Measurements from ENCODE around the gene NEU3.
"Not testable (repeated sequence)": the region's sequence is repeated elsewhere in the genome, so short reads cannot be mapped to it uniquely, and the experiment has no call there.

The NEU3 gene

DNA sequence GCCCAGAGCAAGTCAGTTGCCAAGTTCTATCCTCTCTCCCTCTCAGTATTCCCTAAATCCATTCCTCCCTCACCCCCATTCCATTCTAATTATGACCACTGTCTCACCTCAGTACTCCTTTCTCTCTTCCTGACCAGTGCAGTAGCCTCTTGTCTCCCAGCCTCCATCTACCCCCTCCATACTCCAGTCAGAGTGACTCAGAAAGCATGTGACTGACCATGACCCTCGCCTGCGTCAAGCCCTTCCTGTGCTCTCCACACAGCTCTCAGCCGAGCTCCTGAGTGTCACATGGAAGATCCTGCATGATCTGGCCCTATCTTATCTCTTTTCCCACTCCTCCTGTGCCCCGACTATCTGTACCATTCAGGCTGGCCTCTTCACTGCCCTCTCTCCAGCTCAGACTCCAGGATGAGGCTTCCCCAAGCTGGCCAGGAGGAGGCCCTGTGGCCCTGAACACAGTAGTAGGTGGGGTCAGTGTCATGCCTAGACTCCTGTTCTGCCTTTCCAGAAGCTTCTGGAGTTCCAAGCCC is 42.6 kb downstream of the NEU3 start:
- DNase-seq, result no peak

DNA sequence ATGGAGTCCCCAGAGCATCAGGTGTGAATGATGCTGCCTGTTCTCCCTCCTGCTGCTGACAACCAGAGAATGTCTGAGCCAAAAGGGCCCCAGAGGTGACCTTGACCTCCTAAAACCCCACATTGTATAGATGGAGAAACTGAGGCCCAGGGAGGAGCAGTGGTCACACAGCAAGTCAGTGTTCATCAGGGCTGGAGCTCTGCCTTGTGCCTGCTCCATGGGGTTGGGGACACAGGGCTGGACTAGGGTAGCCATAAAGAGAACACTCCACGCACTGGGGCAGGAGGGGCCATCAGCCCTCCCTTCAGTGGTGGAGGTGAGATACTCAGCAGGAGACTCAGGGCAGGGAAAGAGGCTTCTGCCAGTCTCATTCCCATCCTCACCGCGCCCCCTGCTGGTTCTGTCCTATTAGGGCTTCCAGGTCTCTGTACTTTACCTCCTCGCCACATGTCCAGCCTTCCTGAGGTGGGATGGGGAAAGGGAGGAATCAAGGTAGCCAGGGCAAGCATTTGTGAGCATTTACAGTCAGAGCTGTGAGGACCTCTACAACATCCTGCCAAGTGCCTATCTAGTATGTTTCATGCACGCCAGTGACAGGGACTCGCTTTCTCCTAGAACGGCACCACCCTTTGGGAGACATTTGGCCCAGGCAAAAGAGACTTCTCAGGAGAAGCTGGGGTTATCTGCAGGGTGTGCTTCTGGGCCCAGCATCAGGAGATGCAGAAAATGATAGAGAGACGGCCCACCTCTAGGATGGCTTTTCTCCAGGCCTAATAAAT is 43.2 kb downstream of the NEU3 start:
- DNase-seq, result peak; percentile 54 to 92

DNA sequence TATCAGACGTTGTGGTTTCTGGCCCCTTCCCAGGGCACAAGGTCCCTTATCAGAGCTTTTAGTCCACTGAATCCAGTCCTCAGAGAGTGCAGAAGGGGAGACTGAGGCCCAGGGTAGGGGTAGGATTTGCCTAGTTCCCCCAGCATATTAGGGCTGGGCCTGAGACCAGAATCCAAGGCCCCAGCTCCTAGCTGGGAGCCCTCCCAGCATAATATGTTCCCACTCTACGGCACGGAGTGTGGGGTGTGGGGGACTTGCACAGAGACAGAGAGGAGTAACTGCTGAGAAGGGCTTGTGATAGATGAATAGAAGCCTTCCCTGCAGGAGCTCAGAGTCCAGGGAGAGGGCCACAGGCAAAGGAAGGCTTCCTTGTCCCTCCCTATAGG is 43.8 kb downstream of the NEU3 start:
- DNase-seq, result no peak

DNA sequence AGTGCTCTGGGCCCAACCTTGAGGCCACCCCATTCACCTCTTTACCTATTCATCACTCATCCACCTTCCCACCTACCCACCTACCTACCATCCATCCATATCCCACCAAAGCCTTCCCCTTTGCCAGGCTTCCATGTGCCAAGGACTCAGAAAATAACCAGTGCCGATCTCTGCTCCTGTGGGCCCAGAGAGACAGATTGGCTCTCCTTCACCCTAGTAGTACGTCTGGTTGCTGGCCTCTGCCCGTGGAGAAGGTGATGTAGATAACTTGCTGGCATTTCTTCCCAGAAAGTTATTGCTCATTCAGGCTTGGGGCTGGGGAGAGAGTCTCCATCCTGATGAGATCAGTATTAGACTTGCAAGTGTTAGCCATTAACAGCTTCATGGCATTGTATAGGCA is 45.2 kb downstream of the NEU3 start:
- DNase-seq, result no peak

DNA sequence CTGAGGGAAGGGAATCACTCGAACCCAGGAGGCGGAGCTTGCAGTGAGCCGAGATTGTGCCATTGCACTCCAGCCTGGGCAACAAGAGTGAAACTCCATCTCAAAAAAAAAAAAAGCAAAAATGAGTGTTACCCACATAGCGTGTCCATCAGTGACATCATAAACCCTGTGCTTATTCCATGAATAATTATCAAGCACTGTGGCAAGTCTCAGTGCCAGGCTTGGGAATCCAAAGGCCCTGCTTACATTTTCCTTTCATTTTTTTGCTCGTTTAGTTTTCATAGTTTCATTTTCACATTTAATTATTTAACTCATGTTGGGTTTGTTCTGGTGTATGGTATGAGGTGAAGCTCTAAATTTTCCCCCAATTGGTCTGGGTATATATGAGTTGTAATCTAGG is 46.5 kb downstream of the NEU3 start:
- no peak for DNase-seq

DNA sequence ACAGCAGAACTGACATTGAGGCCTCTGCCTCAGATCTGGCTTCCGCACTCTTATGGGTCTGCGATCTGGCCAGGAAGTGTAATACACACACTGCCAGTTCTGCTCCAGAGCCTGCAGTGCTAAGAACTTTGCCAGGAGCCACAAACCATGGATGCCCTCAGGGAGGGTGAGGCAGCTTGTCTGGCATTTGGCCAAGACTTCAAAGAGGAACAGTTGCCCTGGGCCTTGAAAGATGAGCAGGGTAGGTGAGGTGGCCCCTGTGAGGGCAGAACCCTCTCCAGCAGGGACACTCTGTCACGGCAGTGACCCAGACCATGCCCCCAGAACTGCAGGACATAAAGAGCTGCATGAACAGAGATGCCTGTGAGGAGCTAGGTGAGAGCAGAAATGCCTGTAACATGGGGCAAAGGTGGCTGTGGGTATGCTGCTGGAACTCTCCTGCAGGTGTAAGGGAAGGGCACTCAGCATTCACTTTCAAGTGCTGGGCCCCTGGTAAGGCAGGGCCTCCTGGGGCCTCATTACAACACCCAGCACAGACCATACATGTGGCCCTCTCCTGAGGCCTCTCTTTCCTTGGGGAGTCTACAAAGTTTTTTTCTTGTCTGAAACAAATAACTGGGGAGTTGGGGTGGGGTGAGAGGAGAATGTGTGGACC is 47.3 kb downstream of the NEU3 start:
- DNase-seq, result no peak

DNA sequence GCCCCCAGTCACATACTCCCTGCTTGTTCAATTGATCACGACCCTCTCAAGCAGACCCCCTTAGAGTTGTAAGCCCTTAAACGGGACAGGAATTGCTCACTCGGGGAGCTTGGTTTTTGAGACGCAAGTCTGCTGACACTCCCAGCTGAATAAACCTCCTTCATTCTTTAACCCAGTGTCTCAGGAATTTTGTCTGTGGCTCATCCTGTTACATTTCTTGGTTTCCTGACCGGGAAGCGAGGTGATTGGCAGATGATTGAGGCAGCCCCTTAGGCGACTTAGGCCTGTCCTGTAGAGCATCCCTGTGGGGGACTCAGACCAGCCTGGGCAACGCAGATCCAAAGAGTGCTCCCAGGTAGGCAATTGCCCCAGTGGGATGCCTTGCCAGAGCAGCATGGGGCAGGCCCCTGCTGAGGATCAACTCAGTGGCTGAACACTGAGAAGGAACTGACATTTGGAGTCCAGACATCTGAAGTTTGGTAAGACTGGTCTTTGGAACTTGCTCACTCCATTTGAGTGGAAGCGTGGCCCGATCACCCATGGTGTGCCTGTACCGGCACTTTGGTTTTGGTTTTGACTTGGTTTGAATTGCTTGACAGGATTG is 51.5 kb downstream of the NEU3 start:
- DNase-seq, result no peak

DNA sequence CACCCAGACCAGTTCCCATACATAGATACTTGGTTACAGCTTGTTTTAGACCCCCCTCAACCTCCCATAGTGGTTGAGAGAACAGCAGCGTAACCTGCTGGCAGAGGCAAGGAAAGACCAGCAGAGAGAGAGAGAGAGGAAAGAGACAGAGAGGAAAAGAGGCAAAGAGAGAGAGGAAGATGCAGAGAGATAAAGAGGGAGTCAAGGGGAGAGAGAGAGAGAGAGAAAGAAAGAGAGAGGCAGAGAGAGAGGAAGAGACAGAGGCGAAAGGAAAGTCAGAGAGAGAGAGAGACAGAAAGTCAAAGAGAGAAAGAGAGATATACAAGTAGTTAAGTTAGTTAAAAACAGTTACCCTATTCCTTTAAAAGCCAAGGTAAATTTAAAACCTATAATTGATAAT is 52.5 kb downstream of the NEU3 start:
- no peak for DNase-seq

DNA sequence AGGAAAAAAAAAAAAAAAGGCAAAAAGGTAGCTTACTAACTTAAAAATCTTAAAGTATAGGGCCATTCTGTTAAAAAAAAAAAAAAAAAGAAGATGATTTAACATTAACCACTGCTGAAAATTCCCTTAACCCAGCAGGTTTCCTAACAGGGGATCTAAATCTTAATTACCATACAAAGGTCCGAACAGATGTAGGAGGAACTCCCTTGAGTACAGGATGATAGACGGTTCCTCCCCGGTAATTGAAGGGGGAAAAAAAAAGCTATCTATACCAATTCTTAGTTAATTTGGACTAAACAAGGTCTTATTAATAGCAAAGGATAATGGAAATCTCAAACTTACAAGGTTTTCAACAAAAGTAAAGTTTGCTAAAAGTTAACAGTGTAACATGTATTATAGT is 53.1 kb downstream of the NEU3 start:
- DNase-seq, result not testable (repeated sequence)

DNA sequence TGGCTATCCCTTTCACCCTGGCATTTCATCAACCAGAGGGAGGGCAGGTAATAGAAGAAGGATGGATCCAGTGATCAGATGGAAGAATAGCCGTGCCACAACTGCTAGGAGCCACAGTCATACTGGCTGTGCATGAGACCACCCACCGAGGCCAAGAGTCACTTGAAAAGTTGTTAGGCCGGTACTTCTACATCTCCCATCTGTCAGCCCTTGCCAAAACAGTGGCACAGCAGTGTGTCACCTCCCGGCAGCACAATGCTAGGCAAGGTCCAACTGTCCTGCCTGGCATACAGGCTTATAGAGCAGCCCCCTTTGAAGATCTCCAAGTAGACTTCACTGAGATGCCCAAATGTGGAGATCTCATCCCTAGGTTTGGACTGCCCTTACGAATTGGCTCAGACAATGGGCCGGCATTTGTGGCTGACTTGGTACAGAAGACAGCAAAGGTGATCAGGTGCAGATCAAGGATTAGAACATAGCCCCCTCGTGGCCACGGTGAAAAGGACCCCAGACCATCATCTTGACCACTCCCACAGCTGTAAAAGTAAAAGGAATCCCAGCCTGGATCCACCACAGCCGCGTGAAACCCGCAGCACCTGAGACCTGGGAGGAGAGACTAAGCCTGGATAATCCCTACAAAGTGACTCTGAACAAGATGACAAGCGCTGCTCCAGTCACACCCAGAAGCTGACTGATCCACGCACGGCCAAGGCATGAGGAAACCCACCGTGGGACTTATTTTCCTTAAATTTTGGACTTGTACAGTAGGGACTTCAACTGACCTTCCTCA is 55.8 kb downstream of the NEU3 start:
- DNase-seq, result not testable (repeated sequence)

DNA sequence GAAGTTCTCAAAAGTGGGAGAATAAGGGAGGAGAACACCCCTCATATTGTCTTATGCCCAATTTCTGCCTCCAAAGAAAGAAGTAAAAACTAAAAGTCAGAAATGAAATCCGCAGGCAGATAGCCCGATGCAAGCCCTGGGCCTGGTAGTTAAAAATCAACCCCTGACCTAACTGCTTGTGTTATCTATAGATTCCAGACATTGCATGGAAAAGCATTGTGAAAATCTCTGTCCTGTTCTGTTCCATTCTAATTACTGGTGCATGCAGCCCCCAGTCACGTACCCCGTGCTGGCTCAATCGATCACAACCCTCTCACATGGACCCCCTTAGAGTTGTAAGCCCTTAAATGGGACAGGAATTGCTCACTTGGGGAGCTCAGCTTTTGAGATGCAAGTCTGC is 57.9 kb downstream of the NEU3 start:
- DNase-seq, result not testable (repeated sequence)

DNA sequence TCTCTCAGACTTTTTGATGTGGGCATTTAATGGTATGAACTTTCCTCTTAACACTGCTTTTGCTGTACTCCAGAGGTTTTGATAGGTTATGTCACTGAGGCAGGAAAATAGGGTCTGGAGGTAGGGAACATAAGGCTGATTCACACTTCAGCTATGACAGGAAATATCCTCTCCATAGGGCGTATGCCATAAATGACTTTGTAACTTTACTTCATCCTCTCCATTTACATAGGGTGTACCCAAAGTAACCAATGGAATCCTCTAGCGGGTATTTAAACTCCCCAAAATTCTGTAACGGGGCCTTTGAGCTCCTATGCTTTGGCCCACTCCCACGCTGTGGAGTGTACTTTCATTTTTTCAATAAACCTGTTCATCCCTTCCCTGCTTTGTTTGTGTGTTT is 58.5 kb downstream of the NEU3 start:
- no peak for DNase-seq

DNA sequence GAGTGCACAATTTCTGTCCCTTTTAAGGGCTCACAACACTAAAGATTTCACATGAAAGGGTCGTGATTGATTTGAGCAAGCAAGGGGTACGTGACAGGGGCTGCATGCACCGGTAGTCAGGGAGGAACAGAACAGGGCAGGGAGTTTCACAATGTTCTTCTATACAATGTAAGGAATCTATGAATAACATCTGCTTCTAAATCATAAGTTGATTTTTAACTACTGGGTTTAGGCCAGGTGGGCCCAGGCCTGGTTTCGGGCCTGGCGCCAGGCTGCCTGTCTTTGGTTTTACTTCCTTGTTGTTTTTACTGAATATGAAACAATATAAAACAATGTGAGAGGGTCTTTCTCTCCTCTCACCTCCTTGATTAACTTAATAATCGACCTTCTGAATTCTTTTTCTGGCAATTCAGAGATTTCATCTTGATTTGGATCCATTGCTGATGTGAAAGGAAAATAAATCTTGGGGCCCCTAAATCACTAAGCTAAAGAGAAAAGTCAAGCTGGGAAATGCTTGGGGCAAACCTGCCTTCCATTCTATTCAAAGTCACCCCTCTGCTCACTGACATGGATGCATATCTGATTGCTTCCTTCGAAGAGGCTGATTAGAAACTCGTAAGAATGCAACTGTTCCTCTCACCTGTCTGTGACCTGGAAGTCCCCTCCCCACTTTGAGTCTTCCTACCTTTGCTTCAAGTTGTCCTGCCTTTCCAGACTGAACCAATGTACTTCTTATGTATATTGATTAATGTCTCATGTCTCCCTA is 61.0 kb downstream of the NEU3 start:
- not testable (repeated sequence) for DNase-seq

DNA sequence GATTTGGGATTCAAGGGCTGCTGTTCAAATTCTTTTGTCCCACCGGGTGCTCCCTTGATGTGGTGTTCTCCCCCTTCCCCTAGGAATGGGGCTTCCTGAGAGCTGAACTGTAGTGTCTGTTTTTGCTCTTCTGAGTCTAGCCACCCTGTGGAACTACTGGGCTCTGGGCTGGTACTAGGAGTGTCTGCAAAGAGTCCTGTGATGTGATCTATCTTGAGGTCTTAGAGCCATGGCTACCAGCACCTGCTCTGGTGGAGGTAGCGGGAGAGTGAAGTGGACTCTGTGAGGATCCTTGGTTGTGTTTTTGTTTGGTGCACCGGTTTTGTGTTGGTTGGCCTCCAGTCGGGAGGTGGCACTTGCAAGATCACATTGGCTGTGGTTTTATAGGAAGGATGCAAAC is 61.8 kb downstream of the NEU3 start:
- DNase-seq, result no peak

DNA sequence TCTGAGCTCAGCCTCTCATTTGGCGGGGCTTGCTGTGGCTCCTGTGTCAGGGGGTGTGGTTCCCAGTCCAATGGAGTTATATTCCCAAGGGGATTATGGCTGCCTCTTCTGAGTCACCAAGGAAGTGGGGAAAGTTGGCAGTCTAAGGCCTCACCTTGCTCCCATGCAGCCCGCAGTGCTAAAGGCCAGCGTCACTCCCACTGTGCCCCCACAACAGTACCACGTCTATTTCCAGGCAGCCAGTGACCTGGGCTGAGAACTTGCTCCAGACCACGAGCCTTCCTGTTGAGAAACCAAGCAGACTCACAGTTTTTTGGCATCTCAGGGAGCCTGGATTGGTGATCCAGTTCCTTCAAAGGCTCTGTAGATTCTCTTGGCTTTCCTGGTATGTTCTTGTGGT is 62.3 kb downstream of the NEU3 start:
- DNase-seq, result no peak

DNA sequence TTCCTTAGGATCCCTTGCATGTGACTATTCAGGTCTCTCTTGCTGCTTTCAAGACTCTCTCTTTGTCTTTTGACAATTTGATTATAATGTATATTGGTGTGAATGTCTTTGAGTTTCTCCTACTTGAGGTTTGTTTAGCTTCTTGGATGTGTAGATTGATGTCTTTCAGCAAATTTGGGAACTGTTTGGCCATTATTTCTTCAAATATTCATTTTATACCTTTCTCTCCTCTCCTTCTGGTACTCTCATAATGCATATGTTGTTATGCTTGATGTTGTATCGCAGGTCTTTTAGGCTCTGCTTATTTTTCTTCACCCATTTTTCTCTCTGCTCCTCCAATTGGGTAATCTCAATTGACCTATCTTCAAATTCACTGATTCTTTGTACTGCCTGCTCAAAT is 63.7 kb downstream of the NEU3 start:
- DNase-seq, result no peak

DNA sequence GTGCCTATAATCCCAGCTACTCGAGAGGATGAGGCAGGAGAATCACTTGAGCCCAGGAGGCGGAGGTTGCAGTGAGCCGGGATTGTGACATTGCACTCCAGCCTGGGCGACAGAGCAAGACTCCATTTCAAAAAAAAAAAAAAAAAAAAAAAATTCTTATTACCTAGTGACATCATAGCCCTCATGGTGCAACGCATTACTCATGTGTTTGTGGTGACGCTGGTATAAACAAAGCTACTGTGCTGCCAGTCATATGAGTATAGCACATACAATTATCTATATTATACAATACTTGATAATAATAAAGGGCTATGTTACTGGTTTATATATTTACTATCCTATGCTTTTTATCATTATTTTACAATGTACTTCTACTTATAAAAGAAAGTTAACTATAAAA is 66.8 kb downstream of the NEU3 start:
- no peak for DNase-seq

DNA sequence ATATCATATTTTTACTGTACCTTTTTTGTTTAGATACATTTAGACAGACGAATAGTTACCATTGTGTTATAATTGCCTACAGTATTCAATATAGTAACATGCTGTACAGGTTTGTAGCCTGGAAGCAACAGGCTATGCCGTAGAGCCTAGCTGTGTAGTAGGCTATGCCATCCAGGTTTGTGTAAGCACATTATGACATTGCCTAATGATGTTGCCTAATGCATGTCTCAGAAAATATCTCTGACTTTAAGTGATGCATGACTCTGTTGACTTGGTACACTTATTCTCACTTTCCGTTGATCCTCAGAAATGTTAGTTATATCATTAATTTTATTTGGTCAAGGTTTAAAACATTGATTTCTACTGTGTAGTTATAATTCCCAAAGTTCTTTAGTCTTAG is 68.1 kb downstream of the NEU3 start:
- DNase-seq, result no peak

DNA sequence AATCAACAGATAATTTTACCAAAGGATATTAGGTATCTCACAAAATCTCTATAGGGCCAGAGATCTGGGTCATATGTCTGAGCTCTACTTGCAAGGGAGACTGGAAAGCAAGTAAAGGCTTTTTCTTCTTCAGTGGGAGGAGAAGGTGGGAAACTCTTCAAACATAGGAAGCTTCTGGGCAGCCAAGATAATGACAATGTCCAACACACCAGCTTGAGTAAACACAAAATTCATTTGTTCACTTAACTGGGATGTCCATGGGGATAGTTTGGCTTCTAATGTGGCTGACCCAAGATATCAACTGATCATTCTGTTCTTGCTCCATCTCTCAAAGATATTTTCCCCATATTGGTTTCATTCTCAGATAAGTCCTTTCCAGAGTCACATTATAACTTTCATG is 70.6 kb downstream of the NEU3 start:
- DNase-seq, result no peak

DNA sequence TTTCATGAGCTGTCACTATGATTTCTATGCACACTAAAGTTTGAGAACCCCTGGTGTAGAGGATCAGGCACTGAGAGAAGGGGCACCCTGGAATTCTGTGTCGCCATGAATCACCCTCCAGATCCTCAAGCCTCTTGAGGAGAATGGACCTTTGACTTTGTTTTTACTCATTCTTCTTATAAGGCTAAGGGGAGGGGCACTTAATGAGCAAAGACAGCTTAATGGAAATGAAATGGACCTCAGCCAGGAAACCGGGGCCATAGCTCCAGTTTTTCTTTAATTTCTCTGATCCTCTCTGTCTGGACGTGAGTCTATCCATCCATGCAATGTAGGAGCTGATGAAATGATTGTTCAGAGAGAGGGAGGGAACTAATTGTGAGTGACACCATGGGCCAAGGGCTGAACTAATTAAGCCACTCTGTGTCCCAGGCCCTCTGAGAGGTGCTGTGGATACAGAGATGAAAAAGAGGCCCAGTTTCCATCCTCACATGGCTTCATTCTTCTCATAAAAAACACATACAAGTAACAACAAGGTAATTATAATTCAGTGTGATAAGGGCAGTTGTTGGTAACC is 75.1 kb downstream of the NEU3 start:
- DNase-seq, result no peak

DNA sequence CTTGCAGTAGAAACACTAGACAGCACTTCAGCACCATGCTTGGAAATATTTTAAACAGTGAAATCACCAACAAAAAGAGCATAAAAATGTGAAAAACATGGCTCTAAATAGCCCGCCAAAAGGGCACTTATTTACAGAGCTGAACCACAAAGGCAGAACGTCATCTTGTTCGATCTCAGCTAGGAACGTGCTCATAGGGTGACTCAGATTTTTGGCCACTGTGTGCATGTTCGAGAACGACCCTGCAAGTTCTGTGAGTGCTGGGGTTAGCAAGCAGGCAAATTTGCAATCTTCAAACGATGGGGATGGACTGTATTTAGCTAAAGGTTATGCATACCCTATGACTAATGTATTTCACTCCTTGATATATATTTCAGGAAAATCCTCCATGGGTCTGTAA is 77.3 kb downstream of the NEU3 start:
- DNase-seq, result no peak

Data from NCI-H526 (cell line).